H1 (cell line): Measurements from ENCODE around the gene AMBN. TPM values are rescaled to one million over a fixed set of nuclear protein-coding genes. Genes with fewer than 3 reads are reported as not detected.

Experiments used
- CTCF ChIA-PET: fragments of 300-600 bp; sonication (Branson Sonifier 250); formaldehyde crosslinking; loops from one replicate; lab custom pipeline; 2021; ENCODE audit not compliant: partially characterized antibody; lab: Charles Lee
- POLR2A ChIA-PET: fragments of 300-600 bp; sonication (Branson Sonifier 250); formaldehyde crosslinking; loops from one replicate; lab custom pipeline; 2021; ENCODE audit warnings: inconsistent platforms; ENCODE audit not compliant: partially characterized antibody; lab: Charles Lee
- DNase-seq, 2 experiments: peaks; one replicate each; pipeline versions ENCODE4 v3.0.0 to v3.0.0-alpha.2; 2010 to 2022; ENCODE audit warnings: low spot score in 2 of 2, low read depth in 1 of 2, mixed read lengths in 1 of 2
- FAIRE-seq: peaks from 2 replicates; lab custom pipeline; 2011; peaks lifted over from hg19 to GRCh38; lab: Jason Lieb, UNC
- H2AFZ ChIP-seq: 2 replicates; pipeline ENCODE4 v1.8.1; 2012; ENCODE audit warnings: low read length, inconsistent platforms
- H2AK5ac ChIP-seq: 2 replicates; pipeline ENCODE4 v1.6.1; 2013; ENCODE audit warnings: low read depth, low read length
- H2BK120ac ChIP-seq: replicated peaks from 2 replicates; pipeline ENCODE3; 2013; ENCODE audit warnings: low read depth, low read length, inconsistent platforms
- H2BK12ac ChIP-seq: 2 replicates; pipeline ENCODE4 v1.6.1; 2013; ENCODE audit warnings: low read depth, low read length
- H2BK15ac ChIP-seq: 2 replicates; pipeline ENCODE4 v1.6.1; 2013; ENCODE audit warnings: low read length
- H2BK20ac ChIP-seq: 2 replicates; pipeline ENCODE4 v1.6.1; 2013; ENCODE audit warnings: low read length
- H2BK5ac ChIP-seq: 2 replicates; pipeline ENCODE4 v1.6.1; 2013; ENCODE audit warnings: low read depth, low read length
- H3K14ac ChIP-seq: 2 replicates; pipeline ENCODE4 v1.6.1; 2013; ENCODE audit warnings: inconsistent platforms; ENCODE audit not compliant: insufficient read length
- H3K18ac ChIP-seq: 2 replicates; pipeline ENCODE4 v1.6.1; 2013; ENCODE audit warnings: low read length; ENCODE audit errors: extremely low read depth
- H3K23ac ChIP-seq: 2 replicates; pipeline ENCODE4 v1.6.1; 2013; ENCODE audit warnings: inconsistent platforms; ENCODE audit not compliant: insufficient read length
- H3K23me2 ChIP-seq: 2 replicates; pipeline ENCODE4 v1.6.1; 2013; ENCODE audit warnings: low read depth, low read length
- H3K27ac ChIP-seq: 2 replicates; pipeline ENCODE4 v1.6.1; 2011; ENCODE audit warnings: low read depth, low read length, inconsistent platforms
- H3K27me3 ChIP-seq, 4 experiments: replicated peaks in 1 of 4; 1 replicate in 1 of 4; 2 replicates in 3 of 4; pipeline versions ENCODE4 v1.6.1 to v1.8.1; 2011 to 2013; ENCODE audit warnings: low read length in 3 of 4, mild to moderate bottlenecking in 3 of 4, inconsistent platforms in 2 of 4, mixed read lengths in 2 of 4, moderate library complexity in 1 of 4; ENCODE audit not compliant: control insufficient read depth in 3 of 4, insufficient read depth in 3 of 4; ENCODE audit errors: extremely low read depth in 1 of 4
- H3K36me3 ChIP-seq, 4 experiments: 2 replicates each; pipeline versions ENCODE4 v1.6.1 to v1.8.1; 2011 to 2013; ENCODE audit warnings: mild to moderate bottlenecking in 4 of 4, low read length in 3 of 4, moderate library complexity in 2 of 4, control low read depth in 1 of 4, inconsistent platforms in 1 of 4; ENCODE audit not compliant: insufficient read depth in 4 of 4, control insufficient read depth in 2 of 4
- H3K4ac ChIP-seq: replicated peaks from 2 replicates; pipeline ENCODE3; 2013; ENCODE audit warnings: low read length, low read depth, mixed read lengths, inconsistent platforms; ENCODE audit not compliant: insufficient read length
- H3K4me1 ChIP-seq, 4 experiments: replicated peaks in 1 of 4; 1 replicate in 1 of 4; 2 replicates in 3 of 4; pipeline versions ENCODE4 v1.6.1 to v1.8.1; 2011 to 2013; ENCODE audit warnings: low read length in 3 of 4, inconsistent platforms in 2 of 4, mixed read lengths in 1 of 4; ENCODE audit not compliant: insufficient read depth in 4 of 4, control insufficient read depth in 3 of 4
- H3K4me2 ChIP-seq, 2 experiments: 2 replicates each; pipeline versions ENCODE4 v1.6.1 to v1.8.1; 2011 to 2013; ENCODE audit warnings: low read depth in 2 of 2, low read length in 2 of 2, control low read depth in 1 of 2, inconsistent platforms in 1 of 2, mild to moderate bottlenecking in 1 of 2; ENCODE audit not compliant: insufficient read depth in 1 of 2
- H3K4me3 ChIP-seq, 4 experiments: fragments of 200-600, 300-600 bp in 1 of 4; sonication (generic), shearing (Covaris generic), sonication (Bioruptor Twin) in 1 of 4; 2 replicates each; pipeline versions ENCODE4 v1.5.1 to v1.8.1; 2011 to 2016; ENCODE audit warnings: low read length in 4 of 4, low read depth in 3 of 4, control low read depth in 2 of 4, inconsistent platforms in 2 of 4, mild to moderate bottlenecking in 2 of 4, mixed read lengths in 1 of 4, moderate library complexity in 1 of 4; ENCODE audit not compliant: insufficient read depth in 2 of 4; ENCODE audit errors: extremely low read depth in 1 of 4
- H3K56ac ChIP-seq: replicated peaks from 2 replicates; pipeline ENCODE3; 2013; ENCODE audit warnings: low read depth, mild to moderate bottlenecking, mixed read lengths, low read length, inconsistent platforms; ENCODE audit not compliant: insufficient read length
- H3K79me1 ChIP-seq: 2 replicates; pipeline ENCODE4 v1.6.1; 2013; ENCODE audit warnings: low read depth, low read length, control low read depth
- H3K79me2 ChIP-seq, 2 experiments: 2 replicates each; pipeline versions ENCODE4 v1.6.1 to v1.8.1; 2012 to 2013; ENCODE audit warnings: low read length in 2 of 2, mild to moderate bottlenecking in 2 of 2, inconsistent platforms in 1 of 2; ENCODE audit not compliant: insufficient read depth in 2 of 2, control insufficient read depth in 1 of 2
- H3K9ac ChIP-seq, 4 experiments: replicated peaks in 1 of 4; 1 replicate in 1 of 4; 2 replicates in 3 of 4; pipeline versions ENCODE4 v1.6.1 to v1.8.1; 2011 to 2013; ENCODE audit warnings: low read depth in 3 of 4, low read length in 3 of 4, control low read depth in 2 of 4, mild to moderate bottlenecking in 2 of 4, moderate library complexity in 2 of 4, inconsistent platforms in 1 of 4; ENCODE audit errors: extremely low read depth in 1 of 4
- H3K9me3 ChIP-seq, 2 experiments: 2 replicates each; pipeline versions ENCODE4 v1.6.1 to v1.8.1; 2012 to 2013; ENCODE audit warnings: mild to moderate bottlenecking in 2 of 2, moderate library complexity in 2 of 2, control low read depth in 1 of 2, inconsistent platforms in 1 of 2, low read depth in 1 of 2, low read length in 1 of 2, mixed read lengths in 1 of 2; ENCODE audit not compliant: insufficient read depth in 2 of 2
- H4K20me1 ChIP-seq, 2 experiments: replicated peaks in 1 of 2; 2 replicates each; pipeline versions ENCODE3 to v1.8.1; 2011 to 2013; ENCODE audit warnings: inconsistent platforms in 2 of 2, low read length in 2 of 2, mild to moderate bottlenecking in 1 of 2; ENCODE audit not compliant: insufficient read depth in 2 of 2, control insufficient read depth in 1 of 2
- H4K5ac ChIP-seq: 2 replicates; pipeline ENCODE4 v1.6.1; 2013; ENCODE audit warnings: low read length, low read depth, mixed read lengths, inconsistent platforms; ENCODE audit not compliant: insufficient read length
- H4K8ac ChIP-seq: 2 replicates; pipeline ENCODE4 v1.8.0; 2013; ENCODE audit warnings: mild to moderate bottlenecking, moderate library complexity, low read length, inconsistent platforms; ENCODE audit not compliant: insufficient read depth; ENCODE audit errors: extremely low read depth
- H4K91ac ChIP-seq: replicated peaks from 2 replicates; pipeline ENCODE3; 2013; ENCODE audit warnings: low read length, mixed read lengths, inconsistent platforms; ENCODE audit not compliant: insufficient read length
- ASH2L ChIP-seq: fragments of 200-600, 300-600 bp; sonication (generic); IDR thresholded peaks from one replicate; pipeline ENCODE4 v1.7.1; 2017; ENCODE audit warnings: low read length
- CHD1 ChIP-seq: IDR thresholded peaks from 2 replicates; pipeline ENCODE4 v1.6.1; 2012; ENCODE audit warnings: low read depth, low read length, improper control_type of control experiment
- CHD2 ChIP-seq: IDR thresholded peaks from 2 replicates; pipeline ENCODE4 v1.6.1; 2012; ENCODE audit warnings: low read length, improper control_type of control experiment
- HDAC2 ChIP-seq, 2 experiments: fragments of 300-600 bp in 1 of 2; sonication (generic) in 1 of 2; IDR thresholded peaks; 2 replicates each; pipeline ENCODE4 v1.6.1; 2011 to 2012; ENCODE audit warnings: low read depth in 2 of 2, low read length in 2 of 2, mild to moderate bottlenecking in 2 of 2, moderate library complexity in 2 of 2, borderline replicate concordance in 1 of 2, inconsistent platforms in 1 of 2
- HDAC6 ChIP-seq: IDR thresholded peaks from one replicate; pipeline ENCODE4 v1.7.1; 2012; ENCODE audit warnings: low read depth, mild to moderate bottlenecking, inconsistent platforms, low read length, moderate library complexity
- PHF8 ChIP-seq: fragments of 200-600 bp; sonication (generic); conservative IDR thresholded peaks from 2 replicates; pipeline ENCODE4 v1.7.1; 2012; ENCODE audit warnings: low read depth, mild to moderate bottlenecking, inconsistent platforms, low read length, moderate library complexity
- RFX5 ChIP-seq: IDR thresholded peaks from 2 replicates; pipeline ENCODE4 v1.6.1; 2011; ENCODE audit warnings: low read depth, low read length, improper control_type of control experiment, borderline replicate concordance
- RXRA ChIP-seq: IDR thresholded peaks from 2 replicates; pipeline ENCODE4 v1.6.1; 2011; ENCODE audit warnings: low read depth, mild to moderate bottlenecking, low read length, moderate library complexity; ENCODE audit not compliant: insufficient read depth
- SIX5 ChIP-seq: IDR thresholded peaks from 2 replicates; pipeline ENCODE4 v1.6.1; 2011; ENCODE audit warnings: mild to moderate bottlenecking, low read depth, low read length
- SP1 ChIP-seq: IDR thresholded peaks from 2 replicates; pipeline ENCODE4 v1.6.1; 2011; ENCODE audit warnings: low read depth, low read length
- TCF12 ChIP-seq: IDR thresholded peaks from 2 replicates; pipeline ENCODE4 v1.6.1; 2011; ENCODE audit warnings: low read depth, mild to moderate bottlenecking, low read length
- TEAD4 ChIP-seq: IDR thresholded peaks from 2 replicates; pipeline ENCODE4 v1.6.1; 2012; ENCODE audit warnings: low read depth, low read length, inconsistent platforms, mixed read lengths
- WGBS, 2 experiments: shearing (Covaris generic) in 1 of 2; methylation state at CpG; one replicate each; pipeline versions ENCODE4 v1.1.6 to v1.1.7; 2013 to 2015; ENCODE audit warnings: low lambda C conversion rate in 2 of 2, mixed read lengths in 2 of 2, inconsistent platforms in 1 of 2, low coverage in 1 of 2, missing lambda C conversion rate in 1 of 2; ENCODE audit not compliant: insufficient replicate concordance in 2 of 2, insufficient coverage in 1 of 2, insufficient read length in 1 of 2; ENCODE audit errors: extremely low coverage in 1 of 2, missing lambda C conversion rate in 1 of 2; 5-methylcytosine and 5-hydroxymethylcytosine counted together
- polyA plus RNA-seq, 7 experiments: library from polyadenylated mRNA; depleted of rRNA in 3 of 7; stranded (reverse) in 5 of 7; unstranded in 2 of 7; fragments of >200 nt in 5 of 7; fragments of 200-250 nt in 2 of 7; gene quantifications; 1 replicate in 5 of 7; 2 replicates in 1 of 7; 4 replicates in 1 of 7; pipeline versions ENCODE4 v1.2.1 to v1.2.3, GENCODE V29; 2011 to 2013; ENCODE audit warnings: missing spikeins in 2 of 7, mixed read lengths in 2 of 7
- total RNA-seq: library from RNA; stranded (reverse); fragmentation: NEBNext Ultra II Directional; extraction: Animal tissue kit (Norgen Biotek cat#: 25700); gene quantifications from 2 replicates; pipeline ENCODE4 v1.2.1, GENCODE V29; 2021

The AMBN gene
- total and polyA plus RNA-seq, 2 of the 8 experiments (the other 6 are each of a cell fraction or from before 2014, with no cell fraction given) = not detected

- H3K36me3 ChIP-seq = no peaks in the 10 kb centered on the region
- 97% methylated on average over 5 of the region's 5 CpGs; no CpG with 5 or more reads in 1 of the 2 experiments for WGBS, 2 experiments
- H3K18ac ChIP-seq = no peak overlapping the region
- no peak overlapping the region for H3K9ac ChIP-seq
- no peak for DNase-seq
- no peak overlapping the region for H2BK5ac ChIP-seq
- H3K56ac ChIP-seq = no peak overlapping the region
- no peak for TF ChIP-seq ASH2L
- no peak for TF ChIP-seq HDAC2 (IDR thresholded peaks at IDR 0.05; ENCODE audit: borderline replicate concordance in 1 of 2, low read depth in 2 of 2, low read length in 2 of 2)
- no peak for TF ChIP-seq CHD1
- no peak for TF ChIP-seq SP1
- no peak for TF ChIP-seq PHF8
- TF ChIP-seq RXRA = no peak
- TF ChIP-seq HDAC6 = no peak
- no peak for TF ChIP-seq CHD2
- TF ChIP-seq TCF12 = no peak
- no peak for TF ChIP-seq RFX5
- TF ChIP-seq TEAD4 = no peak
- no peak for TF ChIP-seq SIX5
- H3K27me3 ChIP-seq = no peaks in the 10 kb centered on the region
- no peak overlapping the region for H2BK120ac ChIP-seq
- FAIRE-seq = no peak
- ChIA-PET CTCF (no interaction called here), POLR2A (no interaction called here)
- H3K27ac ChIP-seq = no peak overlapping the region
- H2BK20ac ChIP-seq = no peak overlapping the region
- H3K79me2 ChIP-seq = no peaks in the 10 kb centered on the region
- H3K4me3 ChIP-seq = no peak overlapping the region
- no peak overlapping the region for H3K23ac ChIP-seq
- no peak overlapping the region for H4K91ac ChIP-seq
- no peak overlapping the region for H2AK5ac ChIP-seq
- H4K5ac ChIP-seq = no peak overlapping the region
- H3K79me1 ChIP-seq = no peaks in the 10 kb centered on the region
- H3K14ac ChIP-seq = no peak overlapping the region
- H4K8ac ChIP-seq = no peak overlapping the region
- H3K4me1 ChIP-seq = no peaks in the 10 kb centered on the region
- H4K20me1 ChIP-seq = no peaks in the 10 kb centered on the region
- H3K23me2 ChIP-seq = no peaks in the 10 kb centered on the region
- no peak overlapping the region for H3K4ac ChIP-seq
- H3K4me2 ChIP-seq = no peak overlapping the region
- no peak overlapping the region; the same call in 1 of the 2 replicates for H2AFZ ChIP-seq
- no peak overlapping the region for H2BK15ac ChIP-seq
- H3K9me3 ChIP-seq = no peaks in the 10 kb centered on the region
- H2BK12ac ChIP-seq = no peak overlapping the region
These were observed 42.4 kb downstream of the AMBN start for GRCh38 chr4:70634482-70634881.
